H1 (cell line): ENCODE measurements around the gene KIF26B.

Experiments used
- CTCF ChIP-seq, 3 experiments: IDR thresholded peaks; 1 replicate in 2 of 3; 2 replicates in 1 of 3; pipeline versions ENCODE4 v1.5.1 to v1.6.1; 2011; ENCODE audit warnings: low read length in 3 of 3, mild to moderate bottlenecking in 3 of 3, inconsistent platforms in 2 of 3, low read depth in 1 of 3, moderate library complexity in 1 of 3; ENCODE audit not compliant: insufficient read depth in 1 of 3; ENCODE audit errors: control extremely low read depth in 1 of 3
- POLR2AphosphoS5 ChIP-seq: IDR thresholded peaks from 2 replicates; pipeline ENCODE4 v1.6.1; 2011; ENCODE audit warnings: low read depth, low read length

- TF ChIP-seq POLR2AphosphoS5 (no peak), CTCF (IDR thresholded peaks at IDR 0.05; ENCODE audit: control extremely low read depth in 1 of 3, insufficient read depth in 1 of 3, low read depth in 1 of 3, low read length in 3 of 3) (no peak)
Measured at GRCh38 chr1:245294020-245294419, 139.2 kb downstream of the KIF26B start.
